GM18861 (cell line): ENCODE results near the gene METTL25B.
A peak's percentile ranks its signal among the peaks of the same experiment; 100 is the strongest.

ENCODE experiments used
- ATAC-seq: cut with Tn5 transposase; IDR thresholded peaks from one replicate; pipeline ENCODE4 v1.9.1; 2021; ENCODE audit not compliant: unreplicated experiment

METTL25B gene

GRCh38 chr1:156725683-156726280, 2.5 kb upstream of the METTL25B start:
- peak; percentile 38 for ATAC-seq

- no peak for ATAC-seq
These were observed 1.6 kb upstream of the METTL25B start for GRCh38 chr1:156726549-156727226.

- ATAC-seq = no peak
These were observed 777 bp upstream of the METTL25B start for GRCh38 chr1:156727492-156727891.

DNA sequence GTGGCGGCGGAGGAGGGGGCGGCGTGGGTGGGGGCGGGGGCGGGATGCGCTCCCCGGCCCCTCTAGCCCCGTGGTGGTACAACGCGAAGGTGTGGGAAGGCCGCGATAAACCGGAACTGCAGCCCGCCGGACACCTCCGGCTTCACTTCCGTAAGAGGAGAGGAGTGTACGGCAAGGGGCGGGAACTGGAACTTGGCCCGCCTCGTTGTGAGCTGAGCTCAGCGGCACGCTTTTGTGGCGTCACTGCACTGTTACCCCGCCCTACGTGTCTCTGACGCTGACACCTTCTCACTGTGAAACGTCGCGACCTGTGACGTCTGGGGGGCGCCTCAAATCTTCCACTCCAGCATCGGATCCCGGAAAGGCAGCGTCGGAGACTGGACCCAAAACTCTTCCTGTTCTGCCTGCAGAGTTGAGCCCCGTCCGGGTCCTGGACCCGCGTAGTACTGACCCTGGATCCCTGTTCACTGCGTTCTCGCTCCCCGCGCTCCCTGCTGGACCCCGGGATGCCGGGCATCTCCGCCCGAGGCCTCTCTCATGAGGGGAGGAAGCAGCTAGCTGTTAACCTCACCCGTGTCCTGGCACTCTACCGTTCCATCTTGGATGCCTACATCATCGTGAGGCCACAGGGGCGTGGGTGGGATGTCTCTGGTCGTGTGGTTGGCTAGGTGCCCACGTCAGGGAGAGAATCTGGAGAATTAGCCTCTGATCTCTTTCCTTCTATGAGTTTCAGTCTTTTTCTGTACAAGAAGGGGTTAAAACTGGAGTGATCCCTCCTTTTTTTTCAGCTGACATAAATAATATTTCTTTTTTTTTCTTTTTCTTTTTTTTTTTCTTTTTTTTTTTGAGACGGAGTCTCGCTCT, 562 bp downstream of the METTL25B start, which contains the start of gene ISG20L2:
Gene ISG20L2 (minus strand): TSS at position 168 of the 864 bp plus-strand sequence. CDS start 1,114 bp downstream, outside the sequence.
- ATAC-seq = peak; percentile 83

DNA sequence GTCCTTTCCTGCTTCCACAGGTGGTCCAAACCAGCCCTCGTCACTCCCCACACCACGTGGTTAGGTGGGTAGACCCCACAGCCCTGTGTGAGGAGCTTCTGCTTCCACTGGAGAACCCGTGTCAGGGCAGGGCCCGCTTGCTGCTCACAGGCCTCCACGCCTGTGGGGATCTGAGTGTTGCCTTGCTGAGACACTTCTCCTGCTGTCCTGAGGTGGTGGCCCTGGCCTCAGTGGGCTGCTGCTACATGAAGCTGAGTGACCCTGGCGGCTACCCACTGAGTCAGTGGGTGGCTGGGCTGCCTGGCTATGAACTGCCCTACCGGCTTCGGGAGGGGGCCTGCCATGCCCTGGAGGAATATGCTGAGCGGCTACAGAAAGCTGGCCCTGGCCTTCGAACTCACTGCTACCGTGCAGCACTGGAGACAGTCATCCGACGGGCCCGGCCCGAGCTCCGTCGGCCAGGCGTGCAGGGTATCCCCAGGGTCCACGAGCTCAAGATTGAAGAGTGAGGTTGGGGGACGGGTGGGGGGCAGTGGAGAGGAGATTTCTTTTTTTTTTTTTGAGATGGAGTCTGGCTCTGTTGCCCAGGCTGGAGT, 5.8 kb downstream of the METTL25B start:
- no peak for ATAC-seq

DNA sequence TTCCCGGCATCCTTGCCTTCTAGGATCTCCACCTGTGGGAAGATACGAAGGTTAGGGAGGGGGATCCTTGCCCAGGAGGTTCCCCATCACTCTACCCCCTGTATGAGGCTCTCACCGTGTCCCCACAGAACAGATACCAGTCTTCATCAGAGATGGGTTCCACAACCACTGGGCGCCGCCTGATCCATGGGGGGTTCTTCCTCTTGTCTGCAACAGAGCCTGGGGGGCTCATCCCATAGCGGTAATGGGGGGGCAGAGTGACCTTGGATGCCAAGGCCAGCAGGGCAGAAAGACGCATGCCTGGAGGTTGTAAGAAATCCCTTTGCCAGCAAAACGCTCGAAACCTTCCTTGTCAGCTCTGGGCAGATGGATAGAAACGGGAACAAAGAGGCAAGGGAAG, 10.1 kb downstream of the METTL25B start:
- ATAC-seq = no peak

DNA sequence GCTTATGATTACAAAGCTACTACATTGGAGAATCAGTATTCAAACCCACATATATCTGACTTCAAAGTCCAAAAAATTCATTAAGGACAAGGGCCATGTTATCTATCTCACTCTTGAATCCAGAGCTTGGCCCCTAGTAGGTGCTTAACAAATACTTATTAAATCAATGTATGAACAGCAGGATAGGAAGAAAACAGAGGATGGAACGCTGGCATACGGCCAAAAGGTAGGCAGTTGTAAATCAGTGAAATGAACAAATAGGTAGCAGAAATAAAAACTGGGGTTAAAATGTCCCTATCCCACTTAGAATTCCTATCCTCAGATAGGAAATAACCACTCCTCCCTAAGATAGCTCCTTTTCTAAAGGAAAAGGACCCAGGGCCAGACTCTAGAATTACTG, 10.6 kb downstream of the METTL25B start:
- ATAC-seq = no peak

DNA sequence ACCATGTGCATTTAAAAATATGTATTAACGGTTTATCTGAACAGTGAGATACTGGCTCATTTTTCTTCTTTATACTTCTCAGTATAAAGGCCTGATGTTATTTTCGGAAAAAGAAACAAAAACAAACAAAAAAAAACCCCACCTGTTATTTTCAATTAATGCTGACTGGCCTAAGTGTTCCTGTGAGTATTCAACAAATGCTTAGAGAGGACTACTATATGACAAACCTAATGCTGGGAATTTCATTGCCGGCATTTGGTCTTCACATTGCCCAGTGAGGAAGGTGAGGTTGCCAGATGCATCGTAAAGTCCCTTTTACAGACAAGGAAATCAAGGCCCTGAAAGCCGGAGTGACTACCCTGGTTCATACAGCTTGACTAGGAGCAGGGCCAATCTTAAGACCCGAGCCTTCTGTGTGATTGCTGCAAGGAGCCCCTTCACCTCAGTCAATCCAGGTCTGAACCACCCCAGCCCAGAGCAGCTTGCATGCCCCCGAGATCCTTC, 12.0 kb downstream of the METTL25B start:
- peak; percentile 3 for ATAC-seq

DNA sequence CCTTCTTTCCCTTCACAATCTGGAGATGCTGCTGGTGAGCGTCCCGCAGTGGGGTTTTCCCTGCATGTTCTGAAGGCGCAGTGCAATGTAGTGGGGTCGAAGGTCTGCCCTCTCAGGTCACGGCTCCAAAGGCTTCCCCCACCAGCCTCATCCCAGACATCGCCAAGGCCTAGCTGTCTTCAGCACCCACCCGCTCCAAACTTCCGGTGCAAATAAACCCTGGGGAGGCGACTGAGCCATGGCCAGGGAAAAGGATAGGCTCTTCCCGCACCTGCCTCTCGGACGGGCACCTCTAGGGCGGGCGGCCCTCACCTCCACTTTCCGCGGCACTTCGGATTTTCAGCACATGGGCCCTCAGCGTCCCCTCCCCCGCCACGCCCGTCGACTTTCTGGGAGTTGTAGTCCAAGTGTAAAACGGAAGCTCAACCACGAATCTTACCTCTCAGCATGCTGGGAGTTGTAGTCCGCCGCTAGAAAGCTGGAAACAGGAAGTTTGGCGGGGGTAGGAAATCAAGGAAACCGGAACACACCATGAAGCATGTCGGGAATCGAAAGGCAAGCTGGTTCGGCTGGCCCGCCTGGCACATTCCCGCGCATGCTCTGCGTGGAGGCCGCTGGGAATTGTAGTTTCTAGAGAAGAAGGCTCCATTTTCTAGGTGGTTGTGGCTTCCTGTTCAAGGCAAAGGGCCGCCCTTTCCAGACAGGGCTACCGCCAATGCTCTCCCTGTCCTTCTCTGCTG, 12.6 kb downstream of the METTL25B start, which contains the start of gene MRPL24:
Gene MRPL24 (minus strand): TSS at position 348 of the 740 bp plus-strand sequence. CDS start 2,384 bp downstream, outside the sequence.
- ATAC-seq = peak; percentile 82

DNA sequence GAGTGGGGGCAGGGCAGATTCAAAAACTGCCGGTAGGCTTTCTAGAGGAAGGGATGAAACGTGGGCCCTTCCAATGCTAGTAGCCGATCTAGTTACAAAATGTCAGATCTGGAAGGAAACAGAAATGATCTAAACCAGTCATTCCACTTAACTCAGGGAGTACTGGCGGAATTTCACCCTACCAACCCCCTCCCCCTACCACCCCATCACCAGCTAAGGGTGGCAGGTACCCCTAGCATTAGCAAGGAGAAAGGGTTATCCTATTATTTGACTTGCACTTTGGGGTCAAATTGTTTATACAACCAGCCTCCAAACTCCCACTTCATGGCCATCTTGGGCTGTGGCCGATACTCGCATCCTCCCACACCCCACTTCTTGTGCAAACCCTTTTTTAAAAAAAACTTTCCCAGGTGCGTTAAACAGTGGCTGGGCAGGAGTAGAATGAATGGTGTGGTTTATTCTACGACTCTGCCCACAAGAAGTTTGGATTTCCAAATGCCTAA, 13.3 kb downstream of the METTL25B start:
- peak; percentile 1 for ATAC-seq

GRCh38 chr1:156742017-156742416, 13.7 kb downstream of the METTL25B start:
- no peak for ATAC-seq

DNA sequence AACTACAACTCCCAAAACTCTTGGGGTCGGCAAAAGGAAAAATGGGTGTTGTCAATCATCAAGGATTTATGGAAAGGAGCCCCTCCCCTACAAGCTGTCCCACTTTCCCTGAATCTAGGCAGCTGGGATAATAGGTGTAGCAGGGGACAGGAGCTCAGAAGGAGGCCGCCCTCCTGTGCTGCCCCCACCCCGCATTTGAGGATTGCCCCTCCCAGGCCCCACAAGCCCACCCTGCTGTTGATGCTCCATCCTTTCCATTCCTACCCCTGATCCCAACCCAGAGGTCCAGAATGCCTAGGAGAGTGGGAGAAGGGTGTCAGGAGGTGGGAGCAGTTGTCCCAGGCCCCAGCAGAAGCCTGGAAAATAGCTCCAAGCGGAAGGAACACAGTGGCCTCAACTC, 14.5 kb downstream of the METTL25B start:
- no peak for ATAC-seq

GRCh38 chr1:156743367-156744302, 15.4 kb downstream of the METTL25B start:
- no peak for ATAC-seq

GRCh38 chr1:156744344-156744743, 16.1 kb downstream of the METTL25B start:
- ATAC-seq = no peak

DNA sequence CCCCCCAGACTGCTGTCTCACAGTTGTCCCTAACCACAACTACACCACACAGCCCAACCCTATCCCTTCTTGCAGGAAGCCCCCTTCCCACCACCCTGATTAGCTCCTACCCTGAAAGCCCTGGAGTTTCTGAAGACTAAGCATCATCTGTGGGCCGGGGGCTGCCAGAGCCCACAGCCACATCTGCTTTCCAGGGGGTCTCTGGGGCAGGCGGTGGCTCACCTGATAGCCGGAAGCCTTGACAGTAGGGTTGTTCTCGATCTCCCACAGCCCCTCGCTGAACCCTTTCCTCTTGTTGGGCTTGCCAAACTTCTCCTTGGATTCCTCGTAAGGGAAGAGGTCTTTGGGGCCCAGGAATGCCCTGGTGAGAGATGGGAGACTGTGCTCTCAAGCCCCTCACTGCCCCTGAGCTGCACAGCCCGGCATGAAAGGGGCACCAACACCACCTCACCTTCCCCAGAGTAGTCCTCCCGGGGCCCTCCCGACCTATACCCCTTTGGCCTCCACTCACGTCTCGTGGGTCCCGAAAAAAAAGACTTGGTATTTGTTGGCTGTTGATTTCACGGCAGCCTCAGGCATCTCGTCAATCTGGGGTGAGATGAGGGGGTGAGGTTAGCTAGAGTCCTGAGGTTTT, 16.6 kb downstream of the METTL25B start:
- no peak for ATAC-seq

- no peak for ATAC-seq
These were observed 17.6 kb downstream of the METTL25B start for GRCh38 chr1:156745881-156746280.

DNA sequence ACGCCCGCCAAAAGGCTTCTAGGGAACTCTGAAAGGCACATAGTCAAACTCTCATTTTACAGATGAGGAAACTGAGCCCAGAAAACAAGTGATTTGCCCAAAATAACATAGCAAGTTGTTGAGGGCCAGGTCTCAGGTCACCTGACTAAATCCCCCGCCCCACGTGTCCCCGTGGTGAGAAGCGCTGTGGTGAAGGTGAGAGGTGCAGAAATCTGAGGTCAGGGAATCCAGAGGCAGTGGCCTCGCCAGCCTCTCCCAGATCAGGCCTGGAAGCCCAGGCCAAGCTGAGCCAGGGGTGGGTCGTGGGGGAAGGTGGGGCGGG, 18.1 kb downstream of the METTL25B start:
- no peak for ATAC-seq

DNA sequence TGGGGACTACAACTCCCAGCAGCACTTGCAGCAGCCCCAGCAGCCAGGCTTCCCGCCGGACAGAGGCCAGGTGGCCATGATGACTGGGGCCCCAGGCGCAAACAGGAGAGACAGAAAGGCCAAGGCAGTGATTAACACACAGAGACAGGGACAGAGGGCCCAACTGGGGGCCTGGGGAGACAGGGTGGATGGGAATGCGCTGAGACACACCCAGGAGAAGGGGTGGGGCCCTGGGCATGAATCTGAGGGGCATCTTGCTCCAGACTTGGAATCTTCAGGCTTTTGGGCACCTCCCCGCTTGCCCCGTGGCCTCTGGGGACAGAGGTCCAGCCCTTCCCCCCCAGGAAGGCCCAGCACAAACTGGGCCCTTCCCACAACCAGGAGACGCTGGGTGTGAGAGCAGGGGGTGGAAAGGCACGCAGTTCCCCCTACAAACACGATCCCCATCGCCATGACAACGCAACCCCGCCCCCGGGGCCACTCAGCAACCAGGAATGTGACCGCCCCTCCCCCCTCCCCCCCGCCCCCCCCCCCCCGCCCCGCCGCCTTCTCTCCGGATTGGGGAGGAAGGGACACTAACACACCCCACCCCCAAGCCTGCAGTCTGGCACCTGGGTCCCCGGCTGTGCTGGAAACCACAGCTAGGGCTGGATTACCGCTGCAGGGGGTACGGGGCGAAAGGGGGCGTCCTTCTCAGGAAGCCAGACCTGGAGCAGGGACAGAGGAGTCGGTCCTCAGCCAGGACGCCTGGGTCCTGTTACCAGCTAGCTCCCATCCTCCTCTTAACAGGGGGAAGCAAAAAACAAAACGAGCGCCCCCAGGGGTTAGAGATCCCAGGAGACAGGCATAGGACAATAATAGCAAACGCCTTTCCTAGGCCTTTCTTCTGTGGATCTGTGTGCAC, 18.7 kb downstream of the METTL25B start:
- ATAC-seq = no peak
